HEK293 (cell line): ENCODE results near the gene ATP5PO.
A peak's percentile ranks its signal among the peaks of the same experiment; 100 is the strongest.

Experiments
- CTCF ChIA-PET: fragments of 350-600 bp; formaldehyde crosslinking; extraction: SDS; loops from one replicate; lab custom pipeline; 2021; ENCODE audit warnings: antibody characterized with exemption; lab: Yijun Ruan, JAX
- POLR2A ChIA-PET: fragments of 300-600 bp; formaldehyde crosslinking; extraction: SDS; loops from one replicate; lab custom pipeline; 2020; ENCODE audit warnings: antibody characterized with exemption, inconsistent platforms; lab: Yijun Ruan, JAX
- H3K27ac ChIP-seq: fragments of 200-500 bp; sonication (Bioruptor generic); 2 replicates; pipeline ENCODE4 v1.5.1; 2014; ENCODE audit warnings: low read depth, low read length, control low read depth, inconsistent platforms; ENCODE audit errors: extremely low read depth
- H3K36me3 ChIP-seq, 2 experiments: fragments of 200-500 bp in 1 of 2; sonication (Bioruptor generic) in 1 of 2; 1 replicate in 1 of 2; 2 replicates in 1 of 2; pipeline ENCODE4 v1.5.1; 2014 to 2017; ENCODE audit warnings: inconsistent platforms in 2 of 2, low read length in 2 of 2; ENCODE audit not compliant: control insufficient read depth in 2 of 2, insufficient read depth in 1 of 2
- H3K4me1 ChIP-seq: fragments of 200-500 bp; sonication (Bioruptor generic); 2 replicates; pipeline ENCODE4 v1.5.1; 2014; ENCODE audit warnings: mild to moderate bottlenecking, low read length, inconsistent platforms; ENCODE audit not compliant: control insufficient read depth, insufficient read depth
- H3K4me3 ChIP-seq: 2 replicates; pipeline ENCODE4 v1.5.1; 2011; ENCODE audit warnings: low read depth, mild to moderate bottlenecking, control low read depth, low read length, moderate library complexity
- H3K9me3 ChIP-seq: fragments of 200-500 bp; sonication (Bioruptor generic); 2 replicates; pipeline ENCODE4 v1.5.1; 2014; ENCODE audit warnings: low read depth, low read length, inconsistent platforms; ENCODE audit not compliant: control insufficient read depth, insufficient read depth
- ATF2 ChIP-seq: fragments of 450-650 bp; formaldehyde crosslinking; IDR thresholded peaks from 2 replicates; pipeline ENCODE4 v1.5.1; 2016; ENCODE audit warnings: missing biosample characterization, missing genetic modification characterization, low read depth
- PRDM6 ChIP-seq: fragments of 450-650 bp; formaldehyde crosslinking; IDR thresholded peaks from 2 replicates; pipeline ENCODE4 v1.5.1; 2017; ENCODE audit warnings: missing biosample characterization, missing genetic modification characterization
- SP2 ChIP-seq: fragments of 450-650 bp; formaldehyde crosslinking; IDR thresholded peaks from 2 replicates; pipeline ENCODE4 v1.5.1; 2016; ENCODE audit warnings: missing biosample characterization, missing genetic modification characterization
- ZEB2 ChIP-seq: fragments of 450-650 bp; formaldehyde crosslinking; IDR thresholded peaks from 2 replicates; pipeline ENCODE4 v1.5.1; 2016; ENCODE audit warnings: missing biosample characterization, missing genetic modification characterization
- ZIC2 ChIP-seq: fragments of 450-650 bp; formaldehyde crosslinking; IDR thresholded peaks from 2 replicates; pipeline ENCODE4 v1.5.1; 2016; ENCODE audit warnings: missing biosample characterization, missing genetic modification characterization
- ZNF140 ChIP-seq: fragments of 450-650 bp; formaldehyde crosslinking; IDR thresholded peaks from 2 replicates; pipeline ENCODE4 v1.5.1; 2016; ENCODE audit warnings: missing biosample characterization, missing genetic modification characterization
- ZNF16 ChIP-seq: fragments of 450-650 bp; formaldehyde crosslinking; IDR thresholded peaks from 2 replicates; pipeline ENCODE4 v1.5.1; 2016; ENCODE audit warnings: low read depth, missing biosample characterization, missing genetic modification characterization
- ZNF174 ChIP-seq: fragments of 450-650 bp; formaldehyde crosslinking; IDR thresholded peaks from 2 replicates; pipeline ENCODE4 v1.5.0; 2017; ENCODE audit warnings: missing biosample characterization, mild to moderate bottlenecking, missing genetic modification characterization
- ZNF280D ChIP-seq: fragments of 450-650 bp; formaldehyde crosslinking; IDR thresholded peaks from 2 replicates; pipeline ENCODE4 v1.5.1; 2016; ENCODE audit warnings: missing biosample characterization, missing genetic modification characterization
- ZNF391 ChIP-seq: fragments of 450-650 bp; formaldehyde crosslinking; IDR thresholded peaks from 2 replicates; pipeline ENCODE4 v1.5.1; 2016; ENCODE audit warnings: low read depth, missing biosample characterization, missing genetic modification characterization, borderline replicate concordance
- ZNF404 ChIP-seq: fragments of 450-650 bp; formaldehyde crosslinking; IDR thresholded peaks from 2 replicates; pipeline ENCODE4 v1.5.1; 2017; ENCODE audit warnings: missing biosample characterization, missing genetic modification characterization
- ZNF501 ChIP-seq: fragments of 450-650 bp; formaldehyde crosslinking; IDR thresholded peaks from 2 replicates; pipeline ENCODE4 v1.5.1; 2016; ENCODE audit warnings: missing biosample characterization, missing genetic modification characterization
- ZNF558 ChIP-seq: fragments of 450-650 bp; formaldehyde crosslinking; IDR thresholded peaks from 2 replicates; pipeline ENCODE4 v1.5.1; 2016; ENCODE audit warnings: missing biosample characterization, missing genetic modification characterization
- ZNF664 ChIP-seq: fragments of 450-650 bp; formaldehyde crosslinking; IDR thresholded peaks from 2 replicates; pipeline ENCODE4 v1.5.1; 2016; ENCODE audit warnings: missing biosample characterization, missing genetic modification characterization
- ZNF670 ChIP-seq: fragments of 450-650 bp; formaldehyde crosslinking; IDR thresholded peaks from 2 replicates; pipeline ENCODE4 v1.5.1; 2016; ENCODE audit warnings: missing biosample characterization, missing genetic modification characterization, low read depth
- ZNF791 ChIP-seq: fragments of 450-650 bp; formaldehyde crosslinking; IDR thresholded peaks from 2 replicates; pipeline ENCODE4 v1.5.1; 2016; ENCODE audit warnings: missing biosample characterization, missing genetic modification characterization
- TF ChIP-seq, protein P1 (sequence below): fragments of 450-650 bp; formaldehyde crosslinking; IDR thresholded peaks from 2 replicates; pipeline ENCODE4; 2016; ENCODE audit warnings: missing biosample characterization, missing genetic modification characterization
- TF ChIP-seq, protein P2 (sequence below): fragments of 450-650 bp; formaldehyde crosslinking; IDR thresholded peaks from 2 replicates; pipeline ENCODE4 v1.5.1; 2016; ENCODE audit warnings: missing biosample characterization, missing genetic modification characterization

The ATP5PO gene

GRCh38 chr21:33940164-33940880, 24.7 kb upstream of the ATP5PO start:
- no peak overlapping the region for H3K27ac ChIP-seq
- ChIA-PET CTCF (interaction anchor here (0.7 to 5.5 kb wide), 4 partner anchors 17 to 408 kb away, joined by 3 to 41 read pairs (median 5); no protein-coding TSS in a partner anchor), POLR2A (interaction anchor here (0.6 kb wide), 1 partner anchor 395 kb away, joined by 5 read pairs; no protein-coding TSS in a partner anchor)
- TF ChIP-seq, protein P1, sequence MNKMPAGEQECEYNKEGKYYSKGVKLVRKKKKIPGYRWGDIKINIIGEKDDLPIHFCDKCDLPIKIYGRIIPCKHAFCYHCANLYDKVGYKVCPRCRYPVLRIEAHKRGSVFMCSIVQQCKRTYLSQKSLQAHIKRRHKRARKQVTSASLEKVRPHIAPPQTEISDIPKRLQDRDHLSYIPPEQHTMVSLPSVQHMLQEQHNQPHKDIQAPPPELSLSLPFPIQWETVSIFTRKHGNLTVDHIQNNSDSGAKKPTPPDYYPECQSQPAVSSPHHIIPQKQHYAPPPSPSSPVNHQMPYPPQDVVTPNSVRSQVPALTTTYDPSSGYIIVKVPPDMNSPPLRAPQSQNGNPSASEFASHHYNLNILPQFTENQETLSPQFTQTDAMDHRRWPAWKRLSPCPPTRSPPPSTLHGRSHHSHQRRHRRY (tag by site-specific recombination), result no peak
- TF ChIP-seq ZNF664 (tag by site-specific recombination), result peak; percentile 12; the same call in 1 of the 2 replicates
- no peak overlapping the region for H3K4me3 ChIP-seq
- H3K4me1 ChIP-seq, result no peaks in the 10 kb centered on the region
- H3K36me3 ChIP-seq, result peaks cover 0 to 13% of the 10 kb centered on the region in 2 experiments; a peak in 1 of 3 replicates
- H3K9me3 ChIP-seq, result no peaks in the 10 kb centered on the region

GRCh38 chr21:33939226-33939625, 23.6 kb upstream of the ATP5PO start:
- H3K9me3 ChIP-seq, result no peaks in the 10 kb centered on the region
- ChIA-PET CTCF (interaction anchor here (0.7 to 5.5 kb wide), 4 partner anchors 15 to 923 kb away, joined by 4 to 41 read pairs (median 6); no protein-coding TSS in a partner anchor), POLR2A (interaction anchor here (1.0 kb wide), 1 partner anchor 62 kb away, joined by 3 read pairs; no protein-coding TSS in a partner anchor)
- TF ChIP-seq ZNF558 (tag by site-specific recombination) (no peak), ZNF174 (tag by site-specific recombination) (no peak), ZEB2 (tag by site-specific recombination) (no peak), ZNF670 (tag by site-specific recombination) (no peak), SP2 (tag by site-specific recombination) (no peak)
- H3K36me3 ChIP-seq, result peaks cover 0 to 13% of the 10 kb centered on the region in 2 experiments; a peak in 1 of 3 replicates
- H3K4me1 ChIP-seq, result no peaks in the 10 kb centered on the region
- no peak overlapping the region for H3K27ac ChIP-seq
- H3K4me3 ChIP-seq, result no peak overlapping the region

- H3K27ac ChIP-seq, result no peak overlapping the region
- CTCF ChIA-PET, result interaction anchor here (0.7 to 5.5 kb wide), 2 partner anchors 15 to 17 kb away, joined by 3 to 41 read pairs; no protein-coding TSS in a partner anchor
- TF ChIP-seq ZNF391 (tag by site-specific recombination) (no peak), ZNF791 (tag by site-specific recombination) (no peak), ATF2 (tag by site-specific recombination) (no peak), ZNF558 (tag by site-specific recombination) (no peak), ZNF16 (tag by site-specific recombination) (no peak), ZNF140 (tag by site-specific recombination) (no peak), ZNF404 (tag by site-specific recombination) (no peak), PRDM6 (tag by site-specific recombination) (no peak), ZNF501 (tag by site-specific recombination) (no peak), ZNF280D (tag by site-specific recombination) (no peak), ZIC2 (no peak)
- TF ChIP-seq, protein P2, sequence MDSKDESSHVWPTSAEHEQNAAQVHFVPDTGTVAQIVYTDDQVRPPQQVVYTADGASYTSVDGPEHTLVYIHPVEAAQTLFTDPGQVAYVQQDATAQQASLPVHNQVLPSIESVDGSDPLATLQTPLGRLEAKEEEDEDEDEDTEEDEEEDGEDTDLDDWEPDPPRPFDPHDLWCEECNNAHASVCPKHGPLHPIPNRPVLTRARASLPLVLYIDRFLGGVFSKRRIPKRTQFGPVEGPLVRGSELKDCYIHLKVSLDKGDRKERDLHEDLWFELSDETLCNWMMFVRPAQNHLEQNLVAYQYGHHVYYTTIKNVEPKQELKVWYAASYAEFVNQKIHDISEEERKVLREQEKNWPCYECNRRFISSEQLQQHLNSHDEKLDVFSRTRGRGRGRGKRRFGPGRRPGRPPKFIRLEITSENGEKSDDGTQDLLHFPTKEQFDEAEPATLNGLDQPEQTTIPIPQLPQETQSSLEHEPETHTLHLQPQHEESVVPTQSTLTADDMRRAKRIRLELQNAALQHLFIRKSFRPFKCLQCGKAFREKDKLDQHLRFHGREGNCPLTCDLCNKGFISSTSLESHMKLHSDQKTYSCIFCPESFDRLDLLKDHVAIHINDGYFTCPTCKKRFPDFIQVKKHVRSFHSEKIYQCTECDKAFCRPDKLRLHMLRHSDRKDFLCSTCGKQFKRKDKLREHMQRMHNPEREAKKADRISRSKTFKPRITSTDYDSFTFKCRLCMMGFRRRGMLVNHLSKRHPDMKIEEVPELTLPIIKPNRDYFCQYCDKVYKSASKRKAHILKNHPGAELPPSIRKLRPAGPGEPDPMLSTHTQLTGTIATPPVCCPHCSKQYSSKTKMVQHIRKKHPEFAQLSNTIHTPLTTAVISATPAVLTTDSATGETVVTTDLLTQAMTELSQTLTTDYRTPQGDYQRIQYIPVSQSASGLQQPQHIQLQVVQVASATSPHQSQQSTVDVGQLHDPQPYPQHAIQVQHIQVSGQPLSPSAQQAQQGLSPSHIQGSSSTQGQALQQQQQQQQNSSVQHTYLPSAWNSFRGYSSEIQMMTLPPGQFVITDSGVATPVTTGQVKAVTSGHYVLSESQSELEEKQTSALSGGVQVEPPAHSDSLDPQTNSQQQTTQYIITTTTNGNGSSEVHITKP, result no peak
These were observed 22.8 kb upstream of the ATP5PO start for GRCh38 chr21:33938381-33938780.

More at GRCh38 chr21:33938381-33938780, 22.8 kb upstream of the ATP5PO start:
- Histone ChIP-seq H3K4me3 (no peak overlapping the region), H3K9me3 (no peaks in the 10 kb centered on the region), H3K4me1 (no peaks in the 10 kb centered on the region), H3K36me3 (peaks cover 0 to 7% of the 10 kb centered on the region in 2 experiments; a peak in 1 of 3 replicates)
- POLR2A ChIA-PET, result no interaction called here
